Measurements from ENCODE around the gene EIF6.

Gene EIF6

DNA sequence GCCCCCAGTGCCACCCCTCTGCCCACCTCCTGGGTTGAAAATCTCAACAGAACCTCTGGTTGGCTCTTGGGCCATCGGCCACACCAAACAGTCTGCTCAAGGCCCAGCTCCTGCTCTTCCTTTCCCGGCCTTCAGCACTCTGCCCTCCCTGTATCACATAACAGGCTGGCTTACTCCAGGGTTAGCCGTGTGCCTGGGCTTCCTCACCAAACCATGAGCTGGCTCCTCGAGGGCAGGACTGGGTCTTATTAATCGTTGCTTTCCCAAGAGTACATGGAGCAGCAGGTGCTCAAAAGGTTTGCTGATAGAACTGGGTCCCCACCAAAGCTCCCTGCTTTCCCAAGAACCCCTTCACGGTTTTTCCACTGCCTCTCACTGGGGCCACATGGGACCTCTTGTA is 20.4 kb upstream of the EIF6 start:
- no peak for TF ChIP-seq ZNF274 (IDR thresholded peaks at IDR 0.05; ENCODE audit: low read depth, low read length)
- H3K4me3 ChIP-seq (ENCODE audit: low read length): no peak overlapping the region

DNA sequence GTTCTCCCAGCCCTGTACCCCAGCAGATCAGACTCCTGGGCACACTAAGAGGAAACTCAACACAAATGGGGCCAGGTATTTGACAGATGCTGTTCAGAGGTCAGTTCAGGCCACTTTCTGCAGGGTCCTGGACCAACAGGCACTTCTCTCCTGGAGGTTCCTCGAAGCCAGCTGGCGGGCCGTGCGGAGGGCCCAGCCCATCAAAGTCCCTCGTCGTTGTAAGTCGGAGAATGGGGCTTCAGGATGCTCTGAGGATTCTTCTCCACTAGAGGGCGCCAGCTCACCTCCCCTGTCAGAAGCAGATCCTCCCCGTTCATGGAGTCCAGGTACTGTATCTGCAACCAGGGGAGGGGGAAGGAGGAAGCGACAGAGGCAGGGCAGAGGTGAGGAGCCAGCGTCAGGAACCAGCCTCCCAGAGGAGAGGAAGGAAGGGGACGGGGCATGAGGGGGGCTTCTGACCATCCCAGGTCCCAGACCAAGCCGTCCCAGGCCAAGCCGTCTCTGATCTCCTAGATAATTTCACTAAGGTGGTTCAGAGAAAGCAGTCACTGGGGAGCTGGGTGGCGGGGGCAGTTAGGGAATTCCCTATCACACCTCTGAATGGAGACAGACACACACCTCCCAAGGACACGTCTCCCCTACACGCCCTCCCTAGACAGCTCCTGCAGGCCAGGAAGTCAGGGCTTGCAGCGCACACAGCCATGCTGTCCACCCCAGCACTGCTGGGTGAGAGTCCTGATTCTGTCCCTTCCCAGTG is 19.3 kb upstream of the EIF6 start:
- H3K4me3 ChIP-seq (ENCODE audit: low read length): no peak overlapping the region
- TF ChIP-seq ZNF274 (IDR thresholded peaks at IDR 0.05; ENCODE audit: low read depth, low read length): no peak

DNA sequence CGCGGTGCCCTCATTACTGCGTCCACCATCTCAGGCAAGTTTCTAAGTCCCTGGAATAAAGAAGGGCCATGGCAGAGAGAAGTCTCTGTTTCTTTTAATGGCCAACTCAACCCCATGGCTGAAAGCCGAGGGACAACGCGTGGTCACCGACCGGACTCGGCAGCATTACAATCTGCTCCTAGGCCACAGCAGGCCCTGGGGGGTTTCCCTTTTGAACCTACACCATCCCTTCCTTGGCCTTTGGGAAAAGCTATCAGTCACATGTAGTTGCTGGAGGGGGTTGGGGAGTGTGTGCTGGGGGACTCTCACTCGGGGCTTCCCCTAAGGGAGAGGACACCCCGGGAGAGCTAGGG is 18.8 kb upstream of the EIF6 start:
- no peak for TF ChIP-seq ZNF274 (IDR thresholded peaks at IDR 0.05; ENCODE audit: low read depth, low read length)
- no peak overlapping the region for H3K4me3 ChIP-seq (ENCODE audit: low read length)

GRCh38 chr20:35302421-35303335 is 18.1 kb upstream of the EIF6 start:
- no peak for TF ChIP-seq ZNF274 (IDR thresholded peaks at IDR 0.05; ENCODE audit: low read depth, low read length)
- no peak overlapping the region for H3K4me3 ChIP-seq (ENCODE audit: low read length)

- H3K4me3 ChIP-seq (ENCODE audit: low read length): no peak overlapping the region
- no peak for TF ChIP-seq ZNF274 (IDR thresholded peaks at IDR 0.05; ENCODE audit: low read depth, low read length)
Observed at GRCh38 chr20:35301426-35301825, 16.9 kb upstream of the EIF6 start.

DNA sequence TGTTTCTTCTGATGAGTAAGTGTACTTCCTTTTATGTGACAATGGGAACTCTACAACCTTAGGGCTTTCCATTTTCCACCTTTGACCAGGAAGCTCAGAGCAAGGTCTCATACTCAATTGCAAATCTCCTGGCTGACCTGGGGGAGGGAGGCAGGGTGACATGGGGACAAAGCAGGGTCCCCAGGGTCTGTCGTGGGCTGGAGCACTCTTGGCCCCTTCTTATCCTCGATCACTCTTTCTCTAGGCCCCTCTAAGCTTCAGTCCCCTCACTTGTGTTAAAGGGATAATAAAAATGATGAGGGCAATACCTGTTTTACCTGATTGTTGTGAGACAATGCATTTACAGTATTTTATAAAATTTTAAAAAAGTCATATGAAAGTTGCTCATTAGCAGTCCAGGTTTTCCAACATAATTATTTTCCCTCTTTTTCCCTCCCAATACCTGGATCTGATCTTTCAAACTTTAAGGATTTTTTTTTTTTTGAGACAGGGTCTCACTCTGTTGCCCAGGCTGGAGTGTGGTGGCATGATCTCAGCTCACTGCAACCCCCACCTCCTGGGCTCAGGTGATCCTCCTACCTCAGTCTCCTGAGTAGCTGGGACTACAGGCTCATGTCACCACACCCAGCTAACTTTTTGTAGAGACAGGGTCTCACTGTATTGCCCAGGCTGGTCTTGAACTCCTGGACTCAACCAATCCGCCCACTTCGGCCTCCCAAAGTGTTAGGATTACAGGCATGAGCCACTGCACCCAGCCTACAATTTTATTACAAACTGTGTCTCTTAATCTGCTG is 16.1 kb upstream of the EIF6 start:
- no peak for TF ChIP-seq ZNF274 (IDR thresholded peaks at IDR 0.05; ENCODE audit: low read depth, low read length)
- no peak overlapping the region for H3K4me3 ChIP-seq (ENCODE audit: low read length)

DNA sequence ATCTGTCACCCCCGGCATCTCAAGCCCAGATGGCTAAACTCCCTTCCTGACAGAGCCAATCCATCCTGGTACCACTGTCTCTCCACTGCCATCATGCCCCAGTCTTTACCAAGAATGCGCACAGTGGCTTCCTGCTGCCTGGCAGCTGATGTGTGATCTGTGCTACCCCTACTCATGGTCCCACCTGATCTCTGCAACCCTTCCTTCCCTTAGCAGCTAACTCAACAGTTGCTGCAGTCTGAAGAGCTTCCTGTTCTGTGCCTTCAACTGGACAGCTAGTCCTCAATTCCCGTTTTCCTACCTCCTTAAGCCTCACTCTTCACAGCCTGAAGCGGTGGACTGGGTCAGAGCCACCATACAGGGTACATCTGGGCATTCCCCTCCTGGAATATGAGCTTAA is 15.2 kb upstream of the EIF6 start:
- TF ChIP-seq ZNF274 (IDR thresholded peaks at IDR 0.05; ENCODE audit: low read depth, low read length): no peak
- no peak overlapping the region for H3K4me3 ChIP-seq (ENCODE audit: low read length)

GRCh38 chr20:35298264-35298663 is 13.7 kb upstream of the EIF6 start:
- TF ChIP-seq ZNF274 (IDR thresholded peaks at IDR 0.05; ENCODE audit: low read depth, low read length): no peak
- H3K4me3 ChIP-seq (ENCODE audit: low read length): no peak overlapping the region

DNA sequence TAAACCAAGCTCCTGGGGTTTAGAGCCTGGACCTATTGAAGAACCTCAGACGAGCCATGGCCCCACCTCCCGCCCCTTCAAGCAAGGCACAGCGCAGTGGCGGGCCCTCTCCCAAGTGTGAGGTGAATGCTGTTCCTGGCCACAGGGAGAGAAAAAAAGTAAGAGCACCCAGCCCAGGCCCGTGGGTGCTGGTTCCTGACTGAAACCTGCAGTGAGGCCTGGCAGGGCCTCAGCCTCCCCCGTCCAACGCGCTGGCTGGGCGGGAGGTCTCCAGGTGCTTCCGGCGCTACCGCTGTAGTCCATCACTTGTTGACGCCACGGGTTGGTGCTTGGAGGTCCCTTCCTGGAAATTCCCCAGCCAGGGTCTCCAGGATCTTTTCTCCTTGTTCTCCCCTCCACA is 13.2 kb upstream of the EIF6 start:
- no peak overlapping the region for H3K4me3 ChIP-seq (ENCODE audit: low read length)
- TF ChIP-seq ZNF274 (IDR thresholded peaks at IDR 0.05; ENCODE audit: low read depth, low read length): no peak

GRCh38 chr20:35297155-35297554 is 12.6 kb upstream of the EIF6 start:
- no peak for TF ChIP-seq ZNF274 (IDR thresholded peaks at IDR 0.05; ENCODE audit: low read depth, low read length)
- no peak overlapping the region for H3K4me3 ChIP-seq (ENCODE audit: low read length)

- no peak overlapping the region for H3K4me3 ChIP-seq (ENCODE audit: low read length)
- TF ChIP-seq ZNF274 (IDR thresholded peaks at IDR 0.05; ENCODE audit: low read depth, low read length): no peak
Observed at GRCh38 chr20:35296101-35296554, 11.6 kb upstream of the EIF6 start.

DNA sequence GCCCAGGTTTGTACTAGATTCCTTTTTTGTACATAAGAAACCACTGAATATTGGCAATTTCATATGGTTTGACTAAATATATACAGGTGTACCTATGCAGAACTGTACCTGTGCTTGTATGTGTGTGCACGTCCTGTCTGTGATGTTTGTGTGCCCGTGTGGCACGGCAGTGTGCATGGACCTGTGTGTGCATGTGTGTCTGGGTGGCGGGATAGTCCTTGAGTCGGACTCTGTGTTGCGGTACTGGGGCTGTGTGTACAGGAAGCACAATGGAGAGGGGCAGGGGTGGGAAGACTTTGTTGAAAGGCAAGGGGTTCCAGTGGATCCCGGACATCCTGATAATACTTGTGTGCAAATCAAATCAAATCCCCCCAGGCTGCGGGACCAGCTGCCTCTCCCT is 11.1 kb upstream of the EIF6 start:
- no peak for TF ChIP-seq ZNF274 (IDR thresholded peaks at IDR 0.05; ENCODE audit: low read depth, low read length)
- H3K4me3 ChIP-seq (ENCODE audit: low read length): no peak overlapping the region

- no peak overlapping the region for H3K4me3 ChIP-seq (ENCODE audit: low read length)
- TF ChIP-seq ZNF274 (IDR thresholded peaks at IDR 0.05; ENCODE audit: low read depth, low read length): no peak
Observed at GRCh38 chr20:35295058-35295457, 10.5 kb upstream of the EIF6 start.

DNA sequence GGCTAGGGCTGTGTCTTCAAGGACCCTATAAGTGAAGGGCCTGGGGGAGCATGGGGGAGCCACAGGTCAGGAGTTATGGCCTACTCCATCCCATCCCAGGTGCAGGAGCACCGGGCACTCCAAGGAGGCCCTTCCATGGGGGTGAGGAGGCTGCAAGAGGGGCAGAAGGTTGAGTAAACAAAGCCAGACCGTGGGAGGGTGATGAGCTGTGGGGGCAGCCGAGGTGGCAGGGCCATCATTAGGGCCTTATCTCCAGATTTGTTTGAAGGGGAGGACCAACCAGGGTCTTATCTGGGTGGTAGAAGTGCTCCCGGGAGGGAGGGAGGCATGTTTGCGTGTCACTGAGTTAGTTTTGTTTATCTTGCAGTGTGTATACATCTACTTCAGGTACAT is 9.7 kb upstream of the EIF6 start:
- TF ChIP-seq ZNF274 (IDR thresholded peaks at IDR 0.05; ENCODE audit: low read depth, low read length): no peak
- no peak overlapping the region for H3K4me3 ChIP-seq (ENCODE audit: low read length)

Data from GM08714 (cell line).